HL-60 (cell line): ENCODE results near the gene HEMK1.

Experiments used
- DNase-seq, 2 experiments: peaks; one replicate each; pipeline ENCODE4 v3.0.0-alpha.2; 2010 to 2020; ENCODE audit warnings: low read depth in 1 of 2, low spot score in 1 of 2
- H3K27ac ChIP-seq: fragments of 250-450 bp; sonication (Bioruptor Pico); replicated peaks from 2 replicates; pipeline ENCODE4 v1.5.1; 2020; ENCODE audit warnings: mild to moderate bottlenecking, moderate library complexity
- H3K27me3 ChIP-seq: fragments of 250-450 bp; sonication (Bioruptor Pico); 2 replicates; pipeline ENCODE4 v1.5.1; 2021; ENCODE audit warnings: mild to moderate bottlenecking, moderate library complexity; ENCODE audit not compliant: insufficient read depth, poor library complexity, severe bottlenecking
- H3K4me3 ChIP-seq: replicated peaks from 2 replicates; pipeline ENCODE4 v1.5.1; 2011; ENCODE audit warnings: mild to moderate bottlenecking, control low read depth, low read length; ENCODE audit not compliant: insufficient read depth
- GABPA ChIP-seq: IDR thresholded peaks from 2 replicates; pipeline ENCODE4 v1.6.1; 2012; ENCODE audit warnings: low read depth
- POLR2AphosphoS5 ChIP-seq: IDR thresholded peaks from 2 replicates; pipeline ENCODE4 v1.6.1; 2012; ENCODE audit warnings: low read depth
- SPI1 ChIP-seq: IDR thresholded peaks from 2 replicates; pipeline ENCODE4 v1.6.1; 2012; ENCODE audit warnings: low read depth, mild to moderate bottlenecking, borderline replicate concordance
- TF ChIP-seq, protein P1 (sequence below): IDR thresholded peaks from one replicate; pipeline ENCODE4 v1.5.1; 2011; ENCODE audit warnings: low read length, control low read depth, inconsistent platforms; ENCODE audit not compliant: insufficient read depth
- TF ChIP-seq, protein P2 (sequence below): IDR thresholded peaks from 2 replicates; pipeline ENCODE4 v1.6.1; 2012; ENCODE audit warnings: low read depth; ENCODE audit not compliant: insufficient replicate concordance

The HEMK1 gene

GRCh38 chr3:50567386-50568167 lies 1.7 kb upstream of the HEMK1 start, which contains the start of gene C3orf18:
TSS of gene C3orf18 (minus strand) at chr3:50567747. CDS start at chr3:50565699, 2,048 bp downstream.
- Histone ChIP-seq H3K27ac (no peak within 1 kb of the TSS), H3K27me3 (peaks cover 3% of the 10 kb centered on the region), H3K4me3 (peak within 1 kb of the TSS; percentile 93)
- peak; percentile 57 to 77 for DNase-seq
- no peak for TF ChIP-seq POLR2AphosphoS5

DNA sequence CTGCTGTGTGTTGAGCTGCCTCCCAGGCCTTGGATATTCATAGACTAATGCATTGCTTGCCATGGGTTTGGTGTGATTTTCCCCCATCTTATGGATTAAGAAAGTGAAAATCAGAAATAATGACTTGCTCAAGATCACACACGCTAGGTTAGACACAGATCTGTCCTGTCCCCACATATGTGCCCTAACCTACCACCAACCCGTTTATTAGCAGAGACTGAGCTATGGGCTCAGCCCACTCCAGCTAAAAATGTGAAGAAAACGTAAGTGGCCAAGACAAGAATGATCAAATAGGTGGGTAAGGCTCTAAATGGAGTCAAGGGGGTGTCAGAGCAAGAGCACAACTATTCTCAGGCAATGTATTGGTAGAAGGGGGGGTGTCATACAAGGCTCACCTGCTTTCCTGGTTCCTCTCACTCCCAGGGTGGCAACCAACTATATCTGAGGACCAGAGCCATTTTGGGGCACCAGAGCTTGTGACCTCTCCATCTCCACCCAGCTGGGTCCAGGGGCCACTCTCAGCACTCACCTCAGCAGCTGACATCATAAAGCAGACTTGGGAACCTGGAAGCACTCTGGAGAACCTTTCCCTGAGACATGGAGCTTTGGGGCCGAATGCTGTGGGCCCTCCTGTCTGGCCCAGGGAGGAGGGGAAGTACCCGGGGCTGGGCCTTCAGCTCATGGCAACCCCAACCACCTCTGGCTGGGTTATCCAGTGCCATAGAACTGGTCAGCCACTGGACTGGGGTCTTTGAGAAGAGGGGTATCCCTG lies 1.4 kb downstream of the HEMK1 start:
- H3K27ac ChIP-seq = no peak overlapping the region
- DNase-seq = no peak
- peaks cover 3% of the 10 kb centered on the region for H3K27me3 ChIP-seq
- no peak for TF ChIP-seq POLR2AphosphoS5
- no peak for TF ChIP-seq GABPA
- TF ChIP-seq SPI1 = no peak
- TF ChIP-seq, protein P1, sequence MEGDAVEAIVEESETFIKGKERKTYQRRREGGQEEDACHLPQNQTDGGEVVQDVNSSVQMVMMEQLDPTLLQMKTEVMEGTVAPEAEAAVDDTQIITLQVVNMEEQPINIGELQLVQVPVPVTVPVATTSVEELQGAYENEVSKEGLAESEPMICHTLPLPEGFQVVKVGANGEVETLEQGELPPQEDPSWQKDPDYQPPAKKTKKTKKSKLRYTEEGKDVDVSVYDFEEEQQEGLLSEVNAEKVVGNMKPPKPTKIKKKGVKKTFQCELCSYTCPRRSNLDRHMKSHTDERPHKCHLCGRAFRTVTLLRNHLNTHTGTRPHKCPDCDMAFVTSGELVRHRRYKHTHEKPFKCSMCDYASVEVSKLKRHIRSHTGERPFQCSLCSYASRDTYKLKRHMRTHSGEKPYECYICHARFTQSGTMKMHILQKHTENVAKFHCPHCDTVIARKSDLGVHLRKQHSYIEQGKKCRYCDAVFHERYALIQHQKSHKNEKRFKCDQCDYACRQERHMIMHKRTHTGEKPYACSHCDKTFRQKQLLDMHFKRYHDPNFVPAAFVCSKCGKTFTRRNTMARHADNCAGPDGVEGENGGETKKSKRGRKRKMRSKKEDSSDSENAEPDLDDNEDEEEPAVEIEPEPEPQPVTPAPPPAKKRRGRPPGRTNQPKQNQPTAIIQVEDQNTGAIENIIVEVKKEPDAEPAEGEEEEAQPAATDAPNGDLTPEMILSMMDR = no peak
- TF ChIP-seq, protein P2, sequence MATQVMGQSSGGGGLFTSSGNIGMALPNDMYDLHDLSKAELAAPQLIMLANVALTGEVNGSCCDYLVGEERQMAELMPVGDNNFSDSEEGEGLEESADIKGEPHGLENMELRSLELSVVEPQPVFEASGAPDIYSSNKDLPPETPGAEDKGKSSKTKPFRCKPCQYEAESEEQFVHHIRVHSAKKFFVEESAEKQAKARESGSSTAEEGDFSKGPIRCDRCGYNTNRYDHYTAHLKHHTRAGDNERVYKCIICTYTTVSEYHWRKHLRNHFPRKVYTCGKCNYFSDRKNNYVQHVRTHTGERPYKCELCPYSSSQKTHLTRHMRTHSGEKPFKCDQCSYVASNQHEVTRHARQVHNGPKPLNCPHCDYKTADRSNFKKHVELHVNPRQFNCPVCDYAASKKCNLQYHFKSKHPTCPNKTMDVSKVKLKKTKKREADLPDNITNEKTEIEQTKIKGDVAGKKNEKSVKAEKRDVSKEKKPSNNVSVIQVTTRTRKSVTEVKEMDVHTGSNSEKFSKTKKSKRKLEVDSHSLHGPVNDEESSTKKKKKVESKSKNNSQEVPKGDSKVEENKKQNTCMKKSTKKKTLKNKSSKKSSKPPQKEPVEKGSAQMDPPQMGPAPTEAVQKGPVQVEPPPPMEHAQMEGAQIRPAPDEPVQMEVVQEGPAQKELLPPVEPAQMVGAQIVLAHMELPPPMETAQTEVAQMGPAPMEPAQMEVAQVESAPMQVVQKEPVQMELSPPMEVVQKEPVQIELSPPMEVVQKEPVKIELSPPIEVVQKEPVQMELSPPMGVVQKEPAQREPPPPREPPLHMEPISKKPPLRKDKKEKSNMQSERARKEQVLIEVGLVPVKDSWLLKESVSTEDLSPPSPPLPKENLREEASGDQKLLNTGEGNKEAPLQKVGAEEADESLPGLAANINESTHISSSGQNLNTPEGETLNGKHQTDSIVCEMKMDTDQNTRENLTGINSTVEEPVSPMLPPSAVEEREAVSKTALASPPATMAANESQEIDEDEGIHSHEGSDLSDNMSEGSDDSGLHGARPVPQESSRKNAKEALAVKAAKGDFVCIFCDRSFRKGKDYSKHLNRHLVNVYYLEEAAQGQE = no peak
- no peak overlapping the region for H3K4me3 ChIP-seq

DNA sequence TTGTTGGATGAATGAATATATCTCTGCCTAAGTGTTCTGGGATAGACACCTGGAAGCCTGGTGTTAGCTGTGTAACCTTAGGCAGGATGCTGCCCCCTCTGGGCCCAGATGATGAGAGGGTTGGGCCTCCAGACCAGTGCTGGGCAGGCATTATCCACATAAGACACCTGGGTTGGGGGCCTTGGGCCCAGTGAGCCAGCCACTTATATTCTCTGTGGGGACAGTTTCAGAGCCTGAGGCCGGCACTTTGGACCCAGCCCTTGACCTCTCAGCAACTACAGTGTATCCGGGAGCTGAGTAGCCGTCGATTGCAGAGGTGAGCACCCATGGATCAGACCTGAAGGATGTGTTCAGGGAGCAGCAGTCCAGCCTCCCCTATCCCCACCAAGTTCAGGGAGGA lies 2.2 kb downstream of the HEMK1 start:
- no peak overlapping the region for H3K27ac ChIP-seq
- no peak for DNase-seq
- no peak overlapping the region for H3K4me3 ChIP-seq
- peaks cover 3% of the 10 kb centered on the region for H3K27me3 ChIP-seq
- TF ChIP-seq GABPA = no peak
- TF ChIP-seq SPI1 = no peak
- TF ChIP-seq, protein P2 = no peak
- TF ChIP-seq, protein P1 = no peak
- no peak for TF ChIP-seq POLR2AphosphoS5

GRCh38 chr3:50572158-50572557 lies 2.8 kb downstream of the HEMK1 start:
- H3K4me3 ChIP-seq = no peak overlapping the region
- TF ChIP-seq, protein P2 = no peak
- peak; percentile 23; the same call in 1 of the 2 replicates for TF ChIP-seq SPI1
- TF ChIP-seq POLR2AphosphoS5 = no peak
- TF ChIP-seq GABPA = no peak
- TF ChIP-seq, protein P1 = peak; percentile 94
- no peaks in the 10 kb centered on the region for H3K27me3 ChIP-seq
- H3K27ac ChIP-seq = no peak overlapping the region; the same call in 1 of the 2 replicates
- DNase-seq = peak; percentile 50 to 79
